Neural progenitor cell (in vitro differentiated cells): ENCODE measurements around the gene CYFIP1. TPM values are rescaled to one million over a fixed set of nuclear protein-coding genes. Genes with fewer than 3 reads are reported as not detected.

Source experiments
- DNase-seq: peaks from one replicate; pipeline ENCODE4 v3.0.0-alpha.2; 2016; ENCODE audit warnings: low spot score
- H2AFZ ChIP-seq: fragments of 200-600 bp; sonication (generic); replicated peaks from 2 replicates; pipeline ENCODE4 v1.6.1; 2016; ENCODE audit warnings: antibody characterized with exemption
- H3F3A ChIP-seq: fragments of 200-600 bp; sonication (generic); 2 replicates; pipeline ENCODE4 v1.6.1; 2016; ENCODE audit warnings: antibody characterized with exemption, low read depth
- H3K27ac ChIP-seq: fragments of 200-600 bp; sonication (generic); 2 replicates; pipeline ENCODE4 v1.5.1; 2016; ENCODE audit warnings: mild to moderate bottlenecking
- H3K27me3 ChIP-seq: fragments of 200-600 bp; sonication (generic); 2 replicates; pipeline ENCODE4 v1.6.1; 2016; ENCODE audit warnings: mild to moderate bottlenecking, moderate library complexity
- H3K36me3 ChIP-seq: fragments of 200-600 bp; sonication (generic); 2 replicates; pipeline ENCODE4 v1.5.1; 2016
- H3K4me1 ChIP-seq: fragments of 200-600 bp; sonication (generic); 2 replicates; pipeline ENCODE4 v1.6.1; 2016; ENCODE audit warnings: mixed run types
- H3K4me2 ChIP-seq: fragments of 200-600 bp; sonication (generic); 2 replicates; pipeline ENCODE4 v1.6.1; 2016
- H3K4me3 ChIP-seq: fragments of 200-600 bp; sonication (generic); 2 replicates; pipeline ENCODE4 v1.5.1; 2016
- H3K79me2 ChIP-seq: fragments of 200-600 bp; sonication (generic); 2 replicates; pipeline ENCODE4 v1.6.1; 2016; ENCODE audit warnings: low read depth
- H3K9ac ChIP-seq: fragments of 200-600 bp; sonication (generic); 2 replicates; pipeline ENCODE4 v1.6.1; 2016
- H3K9me3 ChIP-seq: fragments of 200-600 bp; sonication (generic); 2 replicates; pipeline ENCODE4 v1.5.1; 2016; ENCODE audit warnings: low read depth
- H4K20me1 ChIP-seq: fragments of 200-600 bp; sonication (generic); 2 replicates; pipeline ENCODE4 v1.6.1; 2016; ENCODE audit warnings: low read depth
- H3K27ac Mint-ChIP-seq: 3 replicates; pipeline ENCODE4 v1.8.0; 2021; ENCODE audit warnings: mixed read lengths
- H3K27me3 Mint-ChIP-seq: 2 replicates; pipeline ENCODE4 v1.8.0; 2022; ENCODE audit warnings: low read depth, mild to moderate bottlenecking, inconsistent platforms, moderate library complexity, mixed read lengths; ENCODE audit not compliant: insufficient read depth
- H3K36me3 Mint-ChIP-seq: 3 replicates; pipeline ENCODE4 v1.8.0; 2021; ENCODE audit warnings: mixed read lengths
- H3K4me1 Mint-ChIP-seq: 3 replicates; pipeline ENCODE4 v1.8.0; 2021; ENCODE audit warnings: mixed read lengths
- H3K4me3 Mint-ChIP-seq: 3 replicates; pipeline ENCODE4 v1.8.0; 2021; ENCODE audit warnings: mild to moderate bottlenecking, moderate library complexity, mixed read lengths
- H3K9me3 Mint-ChIP-seq: 3 replicates; pipeline ENCODE4 v1.8.0; 2020; ENCODE audit warnings: mixed read lengths
- CTCF ChIP-seq: fragments of 200-600 bp; sonication (generic); IDR thresholded peaks from 2 replicates; pipeline ENCODE4 v1.5.1; 2017; ENCODE audit warnings: antibody characterized with exemption, mild to moderate bottlenecking
- EZH2 ChIP-seq: fragments of 200-600 bp; sonication (generic); IDR thresholded peaks from 2 replicates; pipeline ENCODE4 v1.6.1; 2017; ENCODE audit warnings: antibody characterized with exemption, mild to moderate bottlenecking, moderate library complexity
- EZH2phosphoT487 ChIP-seq: fragments of 200-600 bp; sonication (generic); IDR thresholded peaks from 2 replicates; pipeline ENCODE4 v1.6.1; 2017; ENCODE audit warnings: antibody characterized with exemption
- total RNA-seq: library from RNA; depleted of rRNA; stranded (reverse); fragments of >200 nt; gene quantifications from 2 replicates; pipeline ENCODE4 v1.2.3, GENCODE V29; 2015; ENCODE audit warnings: low replicate concordance

Gene CYFIP1
- total RNA-seq, 1 donor from 2014 or later: 94.6 TPM

- no peaks in the 10 kb centered on the region for H3K36me3 ChIP-seq
- H3F3A ChIP-seq: no peaks in the 10 kb centered on the region
- H3K4me3 ChIP-seq: no peak overlapping the region
- no peaks in the 10 kb centered on the region for H4K20me1 ChIP-seq
- no peak overlapping the region for H3K4me2 ChIP-seq
- no peak overlapping the region for H2AFZ ChIP-seq
- no peak overlapping the region for H3K9ac ChIP-seq
- Mint-ChIP-seq H3K27ac (no peak overlapping the region), H3K9me3 (no peaks in the 10 kb centered on the region), H3K27me3 (no peaks in the 10 kb centered on the region), H3K4me3 (no peak overlapping the region), H3K4me1 (no peaks in the 10 kb centered on the region), H3K36me3 (peaks cover 10% of the 10 kb centered on the region)
- no peaks in the 10 kb centered on the region for H3K79me2 ChIP-seq
- H3K9me3 ChIP-seq: no peaks in the 10 kb centered on the region
- TF ChIP-seq CTCF (no peak), EZH2 (no peak), EZH2phosphoT487 (no peak)
- H3K27ac ChIP-seq: no peak overlapping the region
- no peaks in the 10 kb centered on the region for H3K4me1 ChIP-seq
- H3K27me3 ChIP-seq: no peaks in the 10 kb centered on the region
- no peak for DNase-seq
Observed at GRCh38 chr15:22892333-22892732, 87.8 kb downstream of the CYFIP1 start.

- no peak overlapping the region for H3K27ac Mint-ChIP-seq
- Histone ChIP-seq H3F3A (no peaks in the 10 kb centered on the region), H3K79me2 (no peaks in the 10 kb centered on the region), H4K20me1 (no peaks in the 10 kb centered on the region), H3K9ac (no peak overlapping the region), H3K4me1 (no peaks in the 10 kb centered on the region), H3K9me3 (no peaks in the 10 kb centered on the region), H3K4me2 (no peak overlapping the region), H3K27me3 (no peaks in the 10 kb centered on the region), H3K27ac (no peak overlapping the region), H3K36me3 (no peaks in the 10 kb centered on the region), H2AFZ (no peak overlapping the region), H3K4me3 (no peak overlapping the region)
- no peaks in the 10 kb centered on the region for H3K9me3 Mint-ChIP-seq
- H3K4me3 Mint-ChIP-seq: no peak overlapping the region
- peaks cover 14% of the 10 kb centered on the region for H3K36me3 Mint-ChIP-seq
- H3K27me3 Mint-ChIP-seq: no peaks in the 10 kb centered on the region
- no peak for DNase-seq
- TF ChIP-seq CTCF: no peak
- no peak for TF ChIP-seq EZH2
- no peak for TF ChIP-seq EZH2phosphoT487
- no peaks in the 10 kb centered on the region for H3K4me1 Mint-ChIP-seq
Observed at GRCh38 chr15:22891426-22892210, 88.5 kb downstream of the CYFIP1 start.

- H3K4me1 Mint-ChIP-seq: no peaks in the 10 kb centered on the region
- H3K27ac ChIP-seq: no peak overlapping the region
- H3K36me3 ChIP-seq: no peaks in the 10 kb centered on the region
- no peaks in the 10 kb centered on the region for H4K20me1 ChIP-seq
- H3F3A ChIP-seq: no peaks in the 10 kb centered on the region
- no peak overlapping the region for H3K4me3 ChIP-seq
- no peaks in the 10 kb centered on the region for H3K27me3 Mint-ChIP-seq
- H3K4me3 Mint-ChIP-seq: no peak overlapping the region
- no peaks in the 10 kb centered on the region for H3K9me3 ChIP-seq
- H3K4me2 ChIP-seq: no peak overlapping the region
- no peak for DNase-seq
- H3K27me3 ChIP-seq: no peaks in the 10 kb centered on the region
- H2AFZ ChIP-seq: no peak overlapping the region
- H3K79me2 ChIP-seq: no peaks in the 10 kb centered on the region
- H3K9me3 Mint-ChIP-seq: no peaks in the 10 kb centered on the region
- no peak overlapping the region for H3K27ac Mint-ChIP-seq
- H3K9ac ChIP-seq: no peak overlapping the region
- TF ChIP-seq EZH2 (no peak), CTCF (no peak), EZH2phosphoT487 (no peak)
- peaks cover 16% of the 10 kb centered on the region for H3K36me3 Mint-ChIP-seq
- H3K4me1 ChIP-seq: no peaks in the 10 kb centered on the region
Observed at GRCh38 chr15:22890296-22890695, 89.9 kb downstream of the CYFIP1 start.
